ENCODE measurements around the gene HARBI1.
"Not testable (repeated sequence)": the region's sequence is repeated elsewhere in the genome, so short reads cannot be mapped to it uniquely, and the experiment has no call there.

HARBI1 gene

DNA sequence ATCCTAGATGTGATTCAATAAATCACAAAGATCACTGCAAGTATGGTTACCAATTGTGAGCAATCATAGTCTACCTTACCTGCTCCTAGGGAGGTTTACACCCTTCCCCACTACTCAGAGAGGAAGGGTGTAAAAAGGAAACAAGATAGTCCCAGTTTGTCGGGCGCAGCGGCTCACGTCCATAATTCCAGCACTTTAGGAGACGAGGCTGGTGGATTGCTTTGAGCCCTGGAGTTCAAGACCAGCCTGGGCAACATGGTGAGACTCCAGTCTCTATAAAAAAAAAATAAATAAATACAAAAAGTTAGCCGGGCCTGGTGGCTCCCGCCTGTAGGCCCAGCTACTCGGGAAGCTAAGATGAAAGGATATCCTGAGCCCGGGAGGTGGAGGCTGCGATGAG, 22.2 kb downstream of the HARBI1 start:
- no peak for DNase-seq

DNA sequence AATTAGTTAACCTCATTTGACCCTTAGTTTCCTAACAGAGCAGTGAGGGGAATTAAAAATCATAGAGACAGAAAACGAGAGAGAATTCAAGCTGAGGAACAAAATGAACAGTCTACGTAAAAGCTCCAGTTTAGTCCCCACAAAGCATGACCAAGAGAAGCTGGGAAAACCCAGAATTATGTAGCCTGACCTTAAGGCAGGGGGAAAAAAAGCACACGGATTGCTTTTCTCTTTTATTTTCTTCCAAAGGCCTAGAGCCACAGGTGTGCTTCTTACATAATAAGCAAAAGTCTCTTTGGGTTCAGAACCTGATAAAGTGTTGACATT, 22.7 kb downstream of the HARBI1 start:
- no peak for DNase-seq

DNA sequence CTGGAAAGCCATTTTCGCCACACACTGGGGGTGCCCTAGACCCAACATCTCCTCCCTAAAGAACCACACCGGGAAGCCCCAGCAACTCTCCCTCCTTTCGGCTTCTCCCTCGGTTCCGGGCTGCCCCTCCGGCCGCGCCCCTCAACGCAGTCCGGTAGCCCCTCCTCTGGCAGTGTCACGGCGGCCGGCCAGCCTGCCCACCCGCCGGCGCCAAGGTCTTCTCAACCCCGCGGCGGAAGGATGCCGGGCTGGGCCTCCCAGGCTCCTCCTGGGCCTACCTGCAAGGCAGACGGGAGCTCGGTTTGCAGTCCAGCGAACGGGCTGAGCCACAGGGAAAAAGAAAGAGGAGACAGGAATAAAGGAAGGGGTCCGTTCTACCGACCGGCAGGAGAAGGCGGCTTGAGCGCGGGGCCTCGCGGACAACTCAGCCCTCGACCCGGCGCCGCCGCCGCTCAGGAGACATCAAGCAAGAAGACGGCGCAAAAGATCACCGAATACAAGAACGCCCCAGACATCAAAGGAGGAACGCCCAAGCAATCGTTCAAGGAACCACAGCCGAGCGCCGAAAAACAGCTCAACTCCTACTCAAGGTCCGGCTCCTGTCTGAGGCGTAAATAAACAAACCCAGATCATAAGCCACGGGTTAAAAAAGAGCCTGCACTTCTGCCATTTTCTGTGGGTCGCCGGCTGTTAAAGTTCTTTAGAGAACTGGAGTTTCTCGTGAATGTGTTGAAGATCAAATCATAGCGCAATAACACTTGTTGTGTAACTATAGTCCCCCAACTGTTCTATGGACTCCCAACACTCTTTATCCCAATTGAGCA, 23.3 kb downstream of the HARBI1 start, which contains the start of gene AMBRA1:
AMBRA1 (minus strand) TSS at position 474 of the 824 bp plus-strand sequence. CDS start 45,643 bp downstream, outside the sequence.
- peak; percentile 90 for DNase-seq

DNA sequence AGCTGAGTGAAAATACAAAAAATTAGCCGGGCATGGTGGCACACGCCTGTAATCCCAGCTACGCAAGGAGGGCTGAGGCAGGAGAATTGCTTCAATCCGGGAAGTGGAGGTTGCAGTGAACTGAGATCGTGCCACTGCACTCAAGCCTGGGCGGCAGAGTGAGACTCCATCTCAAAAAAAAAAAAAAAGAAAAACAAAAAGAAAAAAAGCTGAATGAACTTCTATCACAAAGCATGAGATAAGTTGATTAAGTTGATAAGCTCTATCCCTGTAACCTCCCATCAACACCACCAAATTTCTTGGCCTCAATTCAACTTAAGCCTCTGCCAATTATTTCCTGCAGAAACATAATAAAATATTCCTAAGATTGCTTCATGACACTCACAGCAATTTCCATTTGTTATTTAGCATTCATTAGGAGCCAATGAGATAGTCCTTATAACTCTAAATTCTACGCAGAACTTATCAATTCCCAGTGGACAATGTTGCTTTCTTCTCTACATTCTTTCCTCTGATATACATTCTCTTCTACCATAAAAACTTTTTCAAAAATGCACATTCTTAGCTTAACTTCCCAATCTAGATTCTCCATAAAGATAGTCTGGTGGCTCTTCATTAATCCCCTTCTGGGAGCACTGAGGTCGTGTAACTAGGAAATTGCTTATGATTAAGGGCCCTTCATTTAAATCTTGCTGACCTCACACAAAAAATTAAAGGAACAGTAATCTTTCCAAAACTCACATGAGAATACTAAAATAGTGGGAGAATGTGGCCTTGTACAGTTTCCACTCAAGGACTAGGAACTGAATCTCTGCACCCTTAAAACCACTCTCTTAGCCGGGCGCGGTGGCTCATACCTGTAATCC, 26.1 kb downstream of the HARBI1 start:
- DNase-seq, result no peak

DNA sequence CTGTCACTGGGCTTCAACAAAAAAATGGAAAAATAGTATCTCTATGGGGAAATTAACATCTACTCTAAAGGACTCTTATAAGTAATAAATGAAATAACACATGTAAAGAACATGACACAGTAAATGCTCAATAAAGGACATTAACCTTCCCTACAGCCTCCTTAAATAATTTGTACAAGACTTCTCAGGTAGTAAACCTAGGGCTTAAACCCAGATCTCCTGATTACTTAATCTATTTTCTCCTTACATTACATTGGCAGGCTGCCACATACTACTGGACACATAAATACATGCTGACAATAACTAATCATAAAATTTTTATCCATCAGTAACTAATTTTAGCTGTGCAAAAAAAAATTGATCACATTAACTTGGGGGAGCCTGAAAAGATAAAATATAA, 28.1 kb downstream of the HARBI1 start:
- no peak for DNase-seq

DNA sequence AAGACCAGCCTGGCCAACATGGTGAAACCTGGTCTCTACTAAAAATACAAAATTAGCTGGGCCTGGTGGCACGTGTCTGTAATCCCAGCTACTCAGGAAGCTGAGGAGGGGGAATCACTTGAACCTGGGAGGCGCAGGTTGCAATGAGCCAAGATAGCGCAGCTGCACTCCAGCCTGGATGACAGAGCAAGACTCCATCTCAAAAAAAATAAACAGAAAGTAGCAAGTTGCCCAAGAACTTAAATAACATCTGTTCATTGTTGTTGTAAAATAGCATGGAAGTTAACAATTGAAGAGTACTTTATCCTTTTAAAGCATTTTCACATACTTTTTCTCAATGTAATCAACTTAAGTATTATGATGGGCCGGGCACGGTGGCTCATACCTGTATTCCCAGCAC, 28.9 kb downstream of the HARBI1 start:
- DNase-seq, result no peak

DNA sequence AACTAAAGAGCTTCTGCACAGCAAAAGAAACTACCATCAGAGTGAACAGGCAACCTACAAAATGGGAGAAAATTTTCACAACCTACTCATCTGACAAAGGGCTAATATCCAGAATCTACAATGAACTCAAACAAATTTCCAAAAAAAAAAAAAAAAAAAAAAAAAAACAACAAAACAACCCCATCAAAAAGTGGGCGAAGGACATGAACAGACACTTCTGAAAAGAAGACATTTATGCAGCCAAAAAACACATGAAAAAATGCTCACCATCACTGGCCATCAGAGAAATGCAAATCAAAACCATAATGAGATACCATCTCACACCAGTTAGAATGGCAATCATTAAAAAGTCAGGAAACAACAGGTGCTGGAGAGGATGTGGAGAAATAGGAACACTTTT, 33.5 kb downstream of the HARBI1 start:
- not testable (repeated sequence) for DNase-seq

DNA sequence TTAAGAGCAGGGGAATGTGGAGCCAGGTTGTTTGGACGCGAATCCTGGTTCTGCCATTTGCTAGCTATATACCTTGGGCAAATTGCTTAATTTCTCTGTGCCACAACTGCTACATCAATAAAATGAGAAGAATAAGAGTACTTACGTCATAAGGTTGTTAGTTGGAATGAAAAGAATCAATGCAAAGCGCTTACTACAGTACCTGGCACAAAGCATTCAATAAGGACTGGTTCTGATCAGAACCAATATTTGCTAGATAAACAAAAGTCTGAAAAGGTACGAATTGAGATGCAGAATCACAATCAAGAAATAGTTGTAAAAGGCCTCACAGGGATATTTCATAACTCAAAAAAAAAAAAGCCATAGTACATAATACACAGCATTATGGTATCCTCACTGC, 34.4 kb downstream of the HARBI1 start:
- DNase-seq, result no peak

DNA sequence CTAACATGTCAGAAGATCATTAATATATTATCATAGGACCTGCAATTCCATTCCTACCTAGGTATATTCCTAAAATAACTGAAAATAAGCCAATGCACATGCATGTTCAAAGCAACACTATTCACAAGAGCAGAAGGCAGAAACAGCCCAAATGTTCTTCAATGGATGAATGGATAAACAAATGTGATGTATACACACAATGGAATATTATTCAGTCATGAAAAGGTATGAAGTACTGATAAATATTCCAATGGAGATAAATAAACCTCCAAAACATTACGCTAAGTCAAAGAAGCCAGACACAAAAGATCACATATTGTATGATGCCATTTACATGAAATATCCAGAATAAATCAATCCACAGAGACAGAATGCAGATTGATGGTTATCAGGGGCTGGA, 40.0 kb downstream of the HARBI1 start:
- no peak for DNase-seq

DNA sequence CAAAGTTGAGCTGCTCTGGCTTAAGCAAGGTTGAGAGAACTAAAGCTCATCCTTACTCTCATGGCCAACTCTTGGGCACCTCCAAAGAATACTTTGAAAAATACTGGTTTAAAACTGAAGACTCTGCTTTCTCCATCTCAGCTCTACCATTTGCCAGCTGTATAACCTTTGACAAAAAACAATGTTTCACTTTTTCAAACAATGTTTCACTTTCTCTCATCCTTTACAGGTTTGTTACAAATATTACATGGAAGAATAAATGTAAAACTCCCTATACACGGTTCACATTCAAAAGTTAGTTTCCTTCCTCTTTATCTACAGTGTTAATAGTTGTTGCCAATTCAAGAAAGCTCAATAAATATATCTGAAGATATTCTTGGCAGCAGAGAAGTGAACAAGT, 42.4 kb downstream of the HARBI1 start:
- DNase-seq, result no peak

DNA sequence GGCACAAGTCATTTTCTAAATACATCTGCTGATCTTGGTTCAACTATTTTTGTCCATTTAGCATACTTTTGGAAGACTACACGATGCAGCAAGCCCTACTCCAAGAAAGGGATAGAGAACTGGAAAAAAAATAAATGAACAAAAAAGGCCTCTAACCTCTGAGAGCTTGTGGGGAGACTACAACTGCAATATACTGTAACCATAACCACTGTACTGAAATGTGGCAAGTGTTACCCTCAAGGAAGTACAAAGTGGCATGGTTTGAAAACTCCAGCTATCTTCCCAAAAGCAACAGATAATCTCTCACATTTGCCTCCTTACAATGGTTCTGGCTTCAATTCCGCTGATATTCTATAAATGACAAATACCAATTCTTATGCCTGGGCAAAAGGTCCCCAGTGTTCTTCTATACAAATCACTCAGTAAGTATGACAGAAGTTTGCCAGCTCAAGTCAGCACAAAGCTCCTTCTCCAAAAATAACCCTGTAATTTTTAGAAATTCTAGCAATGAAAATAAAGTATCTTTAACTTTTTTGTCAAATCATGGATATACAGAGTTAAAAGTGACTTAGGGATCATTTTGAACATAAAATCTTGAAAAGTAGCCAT, 46.1 kb downstream of the HARBI1 start:
- no peak for DNase-seq

DNA sequence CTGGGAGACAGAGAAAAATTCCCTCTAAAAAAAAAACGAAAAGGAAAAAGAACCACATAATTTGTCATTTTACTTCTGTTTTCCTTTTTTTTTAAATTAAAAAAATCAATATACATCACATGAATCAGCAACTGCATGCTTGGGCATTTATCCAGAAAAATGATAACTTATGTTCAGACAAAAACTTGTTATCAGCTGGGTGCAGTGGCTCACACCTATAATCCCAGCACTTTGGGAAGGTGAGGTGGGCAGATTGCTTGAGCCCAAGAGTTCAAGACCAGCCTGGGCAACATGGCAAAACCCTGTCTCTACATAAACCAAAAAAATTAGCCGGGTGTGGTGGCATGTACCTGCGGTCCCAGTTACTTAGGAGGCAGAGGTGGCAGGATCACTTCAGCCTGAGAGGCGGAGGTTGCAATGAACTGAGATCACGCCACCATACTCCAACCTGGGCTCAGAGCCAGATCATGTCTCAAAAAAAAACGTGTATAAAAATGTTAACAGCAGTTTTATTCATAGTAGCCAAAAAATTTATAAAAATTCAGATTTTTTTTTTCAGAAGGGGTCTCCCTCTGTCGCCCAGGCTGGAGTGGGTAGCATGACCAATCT, 51.7 kb downstream of the HARBI1 start:
- no peak for DNase-seq

DNA sequence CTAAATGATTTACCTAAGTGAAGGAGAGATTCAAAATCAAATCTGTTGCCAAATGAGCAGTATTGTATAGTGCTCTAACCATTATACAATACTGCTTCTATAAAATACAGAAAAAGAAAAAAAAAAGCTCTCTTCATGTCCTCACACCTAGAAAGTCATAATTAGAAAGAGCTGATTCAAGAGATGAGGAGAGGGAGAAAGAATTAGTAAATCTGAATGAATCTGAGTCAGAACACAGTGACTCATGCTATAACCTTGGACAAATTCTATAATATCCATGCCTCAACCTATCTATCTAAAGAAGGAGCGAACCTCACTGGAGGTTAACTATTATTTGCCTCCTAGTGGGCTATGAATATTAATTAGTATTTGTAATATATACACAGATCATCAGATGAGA, 52.6 kb downstream of the HARBI1 start:
- no peak for DNase-seq

DNA sequence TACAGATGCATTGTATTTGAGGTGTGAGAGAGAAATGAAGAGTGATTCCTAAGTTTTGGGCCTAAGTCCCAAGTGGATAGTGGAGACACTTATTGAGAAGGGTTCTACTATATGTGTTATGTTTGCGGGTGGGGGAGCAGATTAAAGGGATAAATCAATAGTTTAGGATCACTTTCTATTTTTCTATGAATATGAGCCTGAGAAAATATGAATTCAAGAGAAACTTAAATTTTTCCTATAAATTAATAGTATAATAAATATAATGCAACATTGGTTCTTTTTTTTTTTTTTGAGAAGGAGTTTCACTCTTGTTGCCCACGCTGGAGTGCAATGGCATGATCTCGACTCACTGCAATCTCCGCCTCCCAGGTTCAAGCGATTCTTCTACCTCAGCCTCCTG, 54.5 kb downstream of the HARBI1 start:
- DNase-seq, result no peak

DNA sequence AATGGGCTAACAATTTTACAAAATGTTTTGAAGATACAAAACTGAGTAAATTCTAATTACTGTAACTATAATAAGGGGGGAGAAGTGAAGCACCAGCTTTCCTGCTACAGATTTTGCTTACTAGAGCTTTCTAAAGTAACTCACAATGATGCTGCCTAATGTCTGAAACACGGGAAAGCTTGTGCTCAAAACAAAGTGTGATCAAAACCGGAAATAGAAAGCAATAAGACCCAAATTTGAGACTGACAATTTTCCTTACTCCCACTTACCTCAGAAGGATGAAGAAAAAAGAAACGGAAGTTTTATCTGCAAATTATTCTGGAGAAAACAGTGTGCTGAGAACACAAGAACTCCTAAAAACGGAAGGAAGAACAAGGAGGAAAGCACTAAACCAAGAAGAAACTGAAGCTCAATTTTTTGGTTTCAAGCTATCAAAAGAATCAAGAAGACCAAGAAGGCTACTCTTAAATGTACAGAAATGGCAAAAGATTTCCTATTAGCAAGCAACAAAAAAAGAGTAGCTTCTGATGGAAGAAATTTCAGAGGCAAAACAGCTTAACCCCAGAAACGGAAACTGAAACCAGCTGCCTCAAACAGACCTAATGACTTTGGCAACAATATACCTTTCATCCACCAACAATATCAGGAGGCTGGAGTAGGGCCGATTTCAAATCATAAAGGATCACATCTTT, 56.6 kb downstream of the HARBI1 start:
- DNase-seq, result no peak

DNA sequence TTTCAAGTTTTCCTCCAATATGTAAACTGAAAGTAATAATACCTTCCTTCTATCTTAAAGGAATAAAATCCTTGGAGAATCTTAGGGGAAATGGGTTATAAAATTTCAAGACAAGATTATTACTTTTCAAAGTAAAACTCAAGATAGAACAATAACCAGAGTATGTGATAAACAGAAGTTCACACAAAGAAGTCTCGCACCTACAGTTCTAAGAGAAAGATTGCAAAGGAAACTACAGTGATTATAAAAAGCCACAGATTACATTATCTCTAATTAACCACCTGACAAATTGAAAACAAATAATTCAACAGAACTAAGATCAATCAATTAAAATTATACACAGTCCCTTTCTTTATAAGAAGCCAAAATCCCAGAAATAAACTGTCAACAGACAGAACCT, 57.2 kb downstream of the HARBI1 start:
- no peak for DNase-seq

DNA sequence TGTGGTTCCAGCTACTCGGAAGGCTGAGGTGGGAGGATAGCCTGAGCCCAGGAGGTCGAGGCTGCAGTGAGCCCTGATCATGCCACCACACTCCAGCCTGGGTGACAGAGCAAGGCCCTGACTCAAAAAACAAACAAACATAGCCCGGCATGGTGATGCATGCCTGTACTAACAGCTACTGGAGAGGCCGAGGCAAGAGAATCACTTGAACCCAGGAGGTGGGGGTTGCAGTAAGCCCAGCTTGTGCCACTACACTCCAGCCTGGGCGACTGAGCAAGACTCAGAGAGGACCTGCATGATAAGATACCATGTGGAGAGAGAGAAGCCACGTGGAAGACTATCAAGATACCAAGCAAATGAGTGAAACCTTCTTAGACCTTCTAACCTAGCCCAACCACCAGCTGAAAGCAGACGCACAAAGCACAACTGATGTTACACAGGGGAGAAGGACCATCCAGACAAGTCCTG, 59.3 kb downstream of the HARBI1 start:
- DNase-seq, result no peak

DNA sequence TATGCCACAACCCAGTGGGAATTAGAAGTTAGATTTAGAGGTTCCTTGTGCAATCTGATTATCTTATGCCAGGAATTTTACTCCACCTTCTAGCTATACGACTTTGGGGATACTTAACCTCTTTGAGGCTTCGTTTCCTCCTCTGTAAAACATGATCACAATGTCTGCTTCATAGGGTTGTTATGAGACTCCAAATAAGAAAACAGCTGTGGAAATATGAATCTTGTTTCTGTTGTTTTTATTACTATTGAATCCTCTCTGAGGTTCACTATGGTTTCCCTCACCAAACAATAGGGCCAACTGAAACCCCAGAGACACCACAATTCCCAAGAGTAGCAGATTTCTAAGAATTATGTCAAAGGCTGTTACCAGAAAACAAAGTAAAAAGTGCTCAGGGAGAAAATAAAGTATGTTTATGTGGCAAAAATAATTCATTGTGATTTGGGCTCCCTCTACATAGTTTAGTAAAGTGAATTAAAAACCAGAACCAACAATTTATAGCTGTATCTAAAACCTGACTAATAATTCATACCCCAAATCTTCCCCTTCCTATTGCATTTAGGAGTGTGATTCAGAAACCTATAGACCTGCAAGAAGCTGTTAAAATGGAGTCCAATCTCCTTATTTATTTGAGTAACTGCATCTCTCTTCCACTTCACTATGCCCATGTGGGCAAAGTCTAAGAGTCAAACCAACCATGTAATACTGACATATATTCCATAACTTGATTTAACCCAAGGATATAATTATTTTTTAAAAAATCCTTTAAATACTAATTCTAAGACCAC, 61.6 kb downstream of the HARBI1 start:
- no peak for DNase-seq

DNA sequence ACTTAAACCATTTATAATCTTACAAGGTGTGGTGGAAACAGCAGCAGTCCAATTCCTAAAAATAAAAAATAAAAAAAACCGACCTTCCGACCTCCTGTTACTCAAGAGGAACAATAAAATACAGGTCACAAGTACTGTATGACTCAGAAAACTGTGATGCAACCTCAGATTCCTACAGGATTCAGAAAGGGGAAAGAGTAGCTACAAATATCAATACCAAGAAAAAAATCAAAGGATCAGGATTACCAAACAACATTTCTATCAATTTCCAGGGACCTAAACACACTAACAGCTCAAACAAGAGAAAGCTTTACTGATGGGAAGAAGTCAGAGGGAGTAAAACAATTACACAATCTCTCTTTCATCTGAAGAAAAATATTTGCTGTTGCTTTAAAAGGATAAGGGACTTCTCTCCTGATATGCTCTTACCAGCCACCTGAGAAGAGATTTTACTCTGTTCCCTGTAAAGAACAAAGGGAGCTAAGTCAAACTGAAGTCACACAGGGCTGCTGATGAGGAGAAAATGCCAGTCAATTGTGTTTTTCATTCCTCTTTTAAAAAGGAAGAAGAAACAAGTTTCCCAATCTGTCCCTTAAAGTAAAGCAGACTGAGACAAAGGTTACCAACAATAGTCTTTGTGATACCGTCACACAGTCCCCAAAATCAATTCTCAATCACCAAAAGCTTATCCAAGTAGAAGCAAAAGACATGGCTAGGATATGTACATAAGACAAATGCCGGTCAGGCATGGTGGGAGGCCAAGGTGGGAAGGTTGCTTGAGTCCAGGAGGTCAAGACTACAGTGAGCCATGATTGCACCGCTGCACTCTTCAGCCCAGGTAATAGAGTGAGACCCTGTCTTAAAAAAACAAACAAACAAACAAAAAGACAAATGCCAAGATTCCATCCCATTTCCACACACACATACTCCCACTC, 62.5 kb downstream of the HARBI1 start:
- DNase-seq, result peak; percentile 48

DNA sequence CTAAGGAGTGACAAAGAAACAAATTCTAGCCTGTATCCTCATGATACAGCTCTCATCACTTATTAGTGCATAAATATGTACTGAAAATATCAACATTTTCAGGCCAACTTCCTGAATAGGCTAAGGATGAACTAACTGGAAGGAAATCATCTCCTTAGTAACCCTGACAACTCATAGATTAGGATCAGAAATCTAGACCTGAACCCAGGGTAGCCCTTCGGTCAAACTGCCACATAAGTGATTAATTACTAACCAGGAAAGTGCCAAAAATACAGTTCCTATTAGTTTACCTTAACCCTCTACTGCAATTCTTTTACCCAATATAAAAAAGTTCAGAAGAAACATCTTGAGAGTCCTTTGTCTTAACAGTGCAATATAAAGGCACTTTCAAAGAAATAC, 63.2 kb downstream of the HARBI1 start:
- DNase-seq, result peak; percentile 48
